ENCODE data around the gene RND3.

The RND3 gene

GRCh38 chr2:150474326-150475074, 13.0 kb downstream of the RND3 start:
- no peak for DNase-seq

GRCh38 chr2:150473767-150474166, 13.7 kb downstream of the RND3 start:
- DNase-seq = no peak

- DNase-seq = no peak
These were observed 15.0 kb downstream of the RND3 start for GRCh38 chr2:150472511-150472899.

- DNase-seq = no peak
These were observed 15.5 kb downstream of the RND3 start for GRCh38 chr2:150471813-150472510.

GRCh38 chr2:150470435-150470834, 17.0 kb downstream of the RND3 start:
- no peak for DNase-seq

GRCh38 chr2:150469706-150470274, 17.7 kb downstream of the RND3 start:
- no peak for DNase-seq

GRCh38 chr2:150468350-150468960, 19.0 kb downstream of the RND3 start:
- DNase-seq = no peak

GRCh38 chr2:150467621-150467963, 19.9 kb downstream of the RND3 start:
- no peak for DNase-seq

GRCh38 chr2:150466741-150467620, 20.5 kb downstream of the RND3 start:
- no peak for DNase-seq

- no peak for DNase-seq
These were observed 21.5 kb downstream of the RND3 start for GRCh38 chr2:150465703-150466569.

GRCh38 chr2:150464986-150465385, 22.5 kb downstream of the RND3 start:
- DNase-seq = no peak

GRCh38 chr2:150464270-150464669, 23.2 kb downstream of the RND3 start:
- no peak for DNase-seq

- no peak for DNase-seq
These were observed 24.7 kb downstream of the RND3 start for GRCh38 chr2:150462770-150463169.

- DNase-seq = no peak
These were observed 28.2 kb downstream of the RND3 start for GRCh38 chr2:150459281-150459680.

GRCh38 chr2:150450765-150451164, 36.7 kb downstream of the RND3 start:
- DNase-seq = no peak

GRCh38 chr2:150449856-150450255, 37.6 kb downstream of the RND3 start:
- no peak for DNase-seq

GRCh38 chr2:150445398-150445797, 42.1 kb downstream of the RND3 start:
- no peak for DNase-seq

GRCh38 chr2:150442484-150442883, 45.0 kb downstream of the RND3 start:
- no peak for DNase-seq

GRCh38 chr2:150441784-150442183, 45.7 kb downstream of the RND3 start:
- no peak for DNase-seq

- DNase-seq = no peak
These were observed 46.2 kb downstream of the RND3 start for GRCh38 chr2:150441226-150441625.

- no peak for DNase-seq
These were observed 48.8 kb downstream of the RND3 start for GRCh38 chr2:150438654-150439053.

GRCh38 chr2:150438041-150438440, 49.4 kb downstream of the RND3 start:
- no peak for DNase-seq

Data from CD4-positive, alpha-beta T cell treated with Interferon gamma for 1 hour (primary cell).